ENCODE data around the gene LILRB4.

The LILRB4 gene

DNA sequence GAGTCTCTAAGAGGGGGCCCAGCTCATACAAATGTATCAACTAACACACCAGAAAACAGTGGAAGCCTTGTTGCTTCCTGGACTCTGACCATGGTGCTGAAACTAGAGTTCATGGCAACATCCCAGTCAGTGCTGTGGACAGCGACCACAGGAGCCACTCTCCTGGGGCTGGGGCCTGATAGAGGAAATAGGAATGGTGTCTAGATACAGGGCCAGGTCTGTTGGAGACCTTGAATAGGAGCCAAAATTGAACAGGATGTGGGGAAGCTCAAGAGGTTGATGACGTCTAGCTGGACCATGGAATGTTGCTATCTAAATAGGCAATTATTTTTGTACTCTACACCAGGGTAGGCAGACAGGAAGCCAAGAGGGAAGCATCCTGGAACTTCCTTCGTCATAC lies 21.7 kb downstream of the LILRB4 start:
- no peak for TF ChIP-seq FOXP2 (optimal IDR thresholded peaks at IDR 0.05; ENCODE audit: borderline replicate concordance, extremely low read depth, extremely low read length, insufficient read depth)
- no peak for TF ChIP-seq TAF1 (IDR thresholded peaks at IDR 0.05; ENCODE audit: borderline replicate concordance, insufficient read depth, low read length)
- no peak for TF ChIP-seq POLR2AphosphoS5 (IDR thresholded peaks at IDR 0.05; ENCODE audit: low read depth, low read length)
- TF ChIP-seq, protein P1, sequence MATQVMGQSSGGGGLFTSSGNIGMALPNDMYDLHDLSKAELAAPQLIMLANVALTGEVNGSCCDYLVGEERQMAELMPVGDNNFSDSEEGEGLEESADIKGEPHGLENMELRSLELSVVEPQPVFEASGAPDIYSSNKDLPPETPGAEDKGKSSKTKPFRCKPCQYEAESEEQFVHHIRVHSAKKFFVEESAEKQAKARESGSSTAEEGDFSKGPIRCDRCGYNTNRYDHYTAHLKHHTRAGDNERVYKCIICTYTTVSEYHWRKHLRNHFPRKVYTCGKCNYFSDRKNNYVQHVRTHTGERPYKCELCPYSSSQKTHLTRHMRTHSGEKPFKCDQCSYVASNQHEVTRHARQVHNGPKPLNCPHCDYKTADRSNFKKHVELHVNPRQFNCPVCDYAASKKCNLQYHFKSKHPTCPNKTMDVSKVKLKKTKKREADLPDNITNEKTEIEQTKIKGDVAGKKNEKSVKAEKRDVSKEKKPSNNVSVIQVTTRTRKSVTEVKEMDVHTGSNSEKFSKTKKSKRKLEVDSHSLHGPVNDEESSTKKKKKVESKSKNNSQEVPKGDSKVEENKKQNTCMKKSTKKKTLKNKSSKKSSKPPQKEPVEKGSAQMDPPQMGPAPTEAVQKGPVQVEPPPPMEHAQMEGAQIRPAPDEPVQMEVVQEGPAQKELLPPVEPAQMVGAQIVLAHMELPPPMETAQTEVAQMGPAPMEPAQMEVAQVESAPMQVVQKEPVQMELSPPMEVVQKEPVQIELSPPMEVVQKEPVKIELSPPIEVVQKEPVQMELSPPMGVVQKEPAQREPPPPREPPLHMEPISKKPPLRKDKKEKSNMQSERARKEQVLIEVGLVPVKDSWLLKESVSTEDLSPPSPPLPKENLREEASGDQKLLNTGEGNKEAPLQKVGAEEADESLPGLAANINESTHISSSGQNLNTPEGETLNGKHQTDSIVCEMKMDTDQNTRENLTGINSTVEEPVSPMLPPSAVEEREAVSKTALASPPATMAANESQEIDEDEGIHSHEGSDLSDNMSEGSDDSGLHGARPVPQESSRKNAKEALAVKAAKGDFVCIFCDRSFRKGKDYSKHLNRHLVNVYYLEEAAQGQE (IDR thresholded peaks at IDR 0.05; ENCODE audit: insufficient read depth in 1 of 2, low read depth in 2 of 2, low read length in 2 of 2) = peak; percentile 86 to 98
- no peak for TF ChIP-seq SIN3A (IDR thresholded peaks at IDR 0.05; ENCODE audit: borderline replicate concordance, insufficient read depth, low read length)

DNA sequence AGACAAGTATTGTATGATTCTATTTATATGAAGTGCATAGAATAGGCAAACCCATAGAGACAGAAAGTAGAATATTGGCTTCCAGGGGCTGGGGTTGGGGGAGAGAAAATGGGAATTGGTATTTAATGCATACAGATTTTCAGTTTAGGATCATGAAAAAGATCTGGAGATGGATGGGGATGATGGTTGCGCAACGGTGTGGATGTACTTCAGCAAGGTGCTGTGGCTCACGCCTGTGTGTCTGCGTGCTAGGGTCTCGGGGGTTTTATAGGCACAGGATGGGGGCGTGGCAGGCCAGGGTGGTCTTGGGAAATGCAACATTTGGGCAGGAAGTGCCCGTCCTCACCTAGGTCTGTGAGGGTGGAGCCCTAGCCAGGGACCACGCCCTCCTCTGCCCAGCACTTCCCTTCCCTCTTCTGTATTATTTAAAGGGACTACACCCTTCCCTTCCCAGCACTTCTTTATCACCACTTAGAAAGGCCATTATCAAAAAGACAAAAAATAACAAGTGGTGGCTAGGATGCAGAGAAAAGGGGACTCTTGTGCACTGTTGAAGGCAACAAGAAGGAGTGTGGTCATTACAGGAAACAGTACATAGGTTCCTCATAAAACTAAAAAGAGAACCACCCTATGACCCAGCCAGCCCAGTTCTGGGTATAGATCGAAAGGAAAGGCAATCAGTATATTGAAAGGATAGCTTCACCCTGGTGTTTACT lies 29.0 kb downstream of the LILRB4 start:
- no peak for TF ChIP-seq SIN3A (IDR thresholded peaks at IDR 0.05; ENCODE audit: borderline replicate concordance, insufficient read depth, low read length)
- TF ChIP-seq FOXP2 (optimal IDR thresholded peaks at IDR 0.05; ENCODE audit: borderline replicate concordance, extremely low read depth, extremely low read length, insufficient read depth) = no peak
- TF ChIP-seq POLR2AphosphoS5 (IDR thresholded peaks at IDR 0.05; ENCODE audit: low read depth, low read length) = no peak
- TF ChIP-seq, protein P1 (IDR thresholded peaks at IDR 0.05; ENCODE audit: insufficient read depth in 1 of 2, low read depth in 2 of 2, low read length in 2 of 2) = no peak
- TF ChIP-seq TAF1 (IDR thresholded peaks at IDR 0.05; ENCODE audit: borderline replicate concordance, insufficient read depth, low read length) = no peak

DNA sequence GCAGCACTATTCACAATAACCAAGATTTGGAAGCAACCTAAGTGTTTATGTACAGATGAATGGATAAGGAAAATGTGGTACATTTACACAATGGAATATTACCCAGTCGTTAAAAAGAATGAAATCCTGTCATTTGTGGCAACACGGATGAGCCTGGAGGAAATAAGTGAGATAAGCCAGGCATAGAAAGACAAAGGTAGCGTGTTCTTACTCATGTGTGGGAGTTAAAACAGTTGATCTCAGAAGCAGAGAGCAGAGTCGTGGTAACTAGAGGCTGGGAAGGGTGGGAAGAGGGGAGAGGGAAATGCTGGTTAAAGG lies 29.5 kb downstream of the LILRB4 start:
- TF ChIP-seq TAF1 (IDR thresholded peaks at IDR 0.05; ENCODE audit: borderline replicate concordance, insufficient read depth, low read length) (no peak), FOXP2 (optimal IDR thresholded peaks at IDR 0.05; ENCODE audit: borderline replicate concordance, extremely low read depth, extremely low read length, insufficient read depth) (no peak), POLR2AphosphoS5 (IDR thresholded peaks at IDR 0.05; ENCODE audit: low read depth, low read length) (no peak), SIN3A (IDR thresholded peaks at IDR 0.05; ENCODE audit: borderline replicate concordance, insufficient read depth, low read length) (no peak)
- TF ChIP-seq, protein P1 (IDR thresholded peaks at IDR 0.05; ENCODE audit: insufficient read depth in 1 of 2, low read depth in 2 of 2, low read length in 2 of 2) = no peak

DNA sequence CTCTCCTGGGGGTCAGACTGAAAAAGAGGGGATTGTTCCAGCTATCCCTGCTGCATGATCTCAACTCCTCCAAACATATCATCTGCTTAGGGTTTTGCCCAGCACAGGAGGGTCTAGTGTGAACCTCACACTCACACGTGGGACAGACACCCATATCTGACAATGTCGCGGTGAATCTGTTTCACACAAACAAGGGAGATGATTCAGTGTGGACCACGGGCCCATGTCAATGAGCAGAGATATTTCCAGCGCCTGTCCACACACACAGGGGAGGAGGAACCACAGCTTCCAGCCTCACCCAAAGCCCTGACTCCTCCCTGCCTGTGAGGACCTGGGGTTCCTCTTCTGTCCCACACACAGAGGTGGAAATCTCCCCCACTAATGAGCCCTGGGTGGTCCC lies 31.9 kb downstream of the LILRB4 start:
- TF ChIP-seq POLR2AphosphoS5 (IDR thresholded peaks at IDR 0.05; ENCODE audit: low read depth, low read length) (no peak), TAF1 (IDR thresholded peaks at IDR 0.05; ENCODE audit: borderline replicate concordance, insufficient read depth, low read length) (no peak), SIN3A (IDR thresholded peaks at IDR 0.05; ENCODE audit: borderline replicate concordance, insufficient read depth, low read length) (no peak), FOXP2 (optimal IDR thresholded peaks at IDR 0.05; ENCODE audit: borderline replicate concordance, extremely low read depth, extremely low read length, insufficient read depth) (no peak)
- TF ChIP-seq, protein P1 (IDR thresholded peaks at IDR 0.05; ENCODE audit: insufficient read depth in 1 of 2, low read depth in 2 of 2, low read length in 2 of 2) = no peak

Measured in PFSK-1 (cell line).